HUES64 (cell line): Measurements from ENCODE around the gene NTRK2.

Experiments used
- H3K27ac ChIP-seq: 2 replicates; pipeline ENCODE4 v1.7.0; 2013; ENCODE audit warnings: low read depth, low read length, inconsistent platforms
- H3K27me3 ChIP-seq: 2 replicates; pipeline ENCODE4 v1.6.1; 2013; ENCODE audit warnings: mild to moderate bottlenecking, low read length; ENCODE audit not compliant: insufficient read depth
- H3K36me3 ChIP-seq: 2 replicates; pipeline ENCODE4 v1.6.1; 2013; ENCODE audit warnings: mild to moderate bottlenecking, low read length; ENCODE audit not compliant: insufficient read depth
- H3K4me1 ChIP-seq: 2 replicates; pipeline ENCODE4 v1.6.1; 2013; ENCODE audit warnings: mild to moderate bottlenecking, low read length, moderate library complexity; ENCODE audit not compliant: insufficient read depth
- H3K4me3 ChIP-seq: 2 replicates; pipeline ENCODE4 v1.5.1; 2013; ENCODE audit warnings: mild to moderate bottlenecking, low read length, moderate library complexity
- H3K9ac ChIP-seq: 2 replicates; pipeline ENCODE4 v1.6.1; 2013; ENCODE audit warnings: mild to moderate bottlenecking, low read depth, low read length
- H3K9me3 ChIP-seq: 2 replicates; pipeline ENCODE4 v1.6.1; 2013; ENCODE audit warnings: low read depth, low read length; ENCODE audit not compliant: insufficient read depth
- WGBS: fragments of 150-250, 120-280 bp; methylation state at CpG from one replicate; pipeline ENCODE4 v1.1.7; 2013; ENCODE audit warnings: missing lambda C conversion rate; 5-methylcytosine and 5-hydroxymethylcytosine counted together

NTRK2 gene

GRCh38 chr9:84758817-84759216 is 89.3 kb downstream of the NTRK2 start:
- Histone ChIP-seq H3K9me3 (peaks cover 2% of the 10 kb centered on the region; the same call in 1 of the 2 replicates), H3K36me3 (no peaks in the 10 kb centered on the region), H3K27me3 (no peaks in the 10 kb centered on the region), H3K4me1 (no peaks in the 10 kb centered on the region), H3K27ac (no peak overlapping the region), H3K9ac (no peak overlapping the region), H3K4me3 (no peak overlapping the region)
- WGBS = 100% methylated on average over 1 of the region's 1 CpG

DNA sequence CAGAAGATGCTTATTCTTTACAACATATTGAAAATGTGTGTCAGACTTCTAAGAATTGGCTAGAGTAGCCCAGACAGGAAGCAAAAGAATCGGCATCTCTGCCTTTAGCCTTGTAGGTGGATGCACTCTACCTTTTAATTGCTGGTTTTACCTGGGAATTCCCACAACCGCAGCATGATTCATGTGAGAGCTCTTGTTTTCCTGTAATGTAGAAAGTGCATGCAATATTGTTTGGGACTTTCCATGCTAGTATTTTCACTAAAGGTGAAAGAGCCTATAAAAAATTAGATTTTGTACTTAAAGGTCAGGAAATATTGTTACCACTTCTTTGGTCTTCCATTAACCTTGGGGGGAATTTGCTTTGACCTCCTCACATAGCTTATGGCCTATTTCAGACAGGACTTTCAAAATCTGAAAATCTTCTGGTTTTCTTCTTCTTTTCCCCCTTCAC is 89.8 kb downstream of the NTRK2 start:
- peaks cover 2% of the 10 kb centered on the region; the same call in 1 of the 2 replicates for H3K9me3 ChIP-seq
- 97% methylated on average over 2 of the region's 2 CpGs for WGBS

DNA sequence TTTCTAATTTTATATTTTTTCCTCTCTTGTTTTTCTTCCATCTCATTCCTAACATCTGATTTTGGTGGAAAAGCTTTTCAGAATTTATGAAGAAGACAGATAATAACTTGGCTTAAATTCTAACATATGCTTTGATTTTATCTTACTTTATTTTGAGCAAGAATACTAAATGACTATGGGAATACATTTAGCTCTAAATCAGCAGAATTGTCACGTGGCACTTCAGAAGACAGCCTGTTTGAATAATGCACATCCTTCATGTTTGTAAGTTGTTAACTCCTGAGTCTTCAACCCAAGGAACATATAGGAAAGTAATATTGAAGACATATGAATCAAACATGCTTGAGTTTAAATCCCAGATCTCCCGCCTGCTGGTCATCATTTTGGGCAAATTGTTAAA is 90.3 kb downstream of the NTRK2 start:
- Histone ChIP-seq H3K9ac (no peak overlapping the region), H3K27me3 (no peaks in the 10 kb centered on the region), H3K4me3 (no peak overlapping the region), H3K4me1 (no peaks in the 10 kb centered on the region), H3K27ac (no peak overlapping the region), H3K36me3 (no peaks in the 10 kb centered on the region), H3K9me3 (peaks cover 2% of the 10 kb centered on the region; the same call in 1 of the 2 replicates)
- WGBS = 100% methylated on average over 1 of the region's 2 CpGs

More for the DNA sequence above, 89.8 kb downstream of the NTRK2 start:
- Histone ChIP-seq H3K4me3 (no peak overlapping the region), H3K4me1 (no peaks in the 10 kb centered on the region), H3K27ac (no peak overlapping the region), H3K9ac (no peak overlapping the region), H3K36me3 (no peaks in the 10 kb centered on the region), H3K27me3 (no peaks in the 10 kb centered on the region)

- Histone ChIP-seq H3K27me3 (no peaks in the 10 kb centered on the region), H3K4me3 (no peak overlapping the region), H3K9me3 (peaks cover 2% of the 10 kb centered on the region; the same call in 1 of the 2 replicates), H3K27ac (no peak overlapping the region), H3K4me1 (no peaks in the 10 kb centered on the region), H3K36me3 (no peaks in the 10 kb centered on the region), H3K9ac (no peak overlapping the region)
- 90% methylated on average over 2 of the region's 2 CpGs for WGBS
Observed at GRCh38 chr9:84761137-84761808, 91.7 kb downstream of the NTRK2 start.

DNA sequence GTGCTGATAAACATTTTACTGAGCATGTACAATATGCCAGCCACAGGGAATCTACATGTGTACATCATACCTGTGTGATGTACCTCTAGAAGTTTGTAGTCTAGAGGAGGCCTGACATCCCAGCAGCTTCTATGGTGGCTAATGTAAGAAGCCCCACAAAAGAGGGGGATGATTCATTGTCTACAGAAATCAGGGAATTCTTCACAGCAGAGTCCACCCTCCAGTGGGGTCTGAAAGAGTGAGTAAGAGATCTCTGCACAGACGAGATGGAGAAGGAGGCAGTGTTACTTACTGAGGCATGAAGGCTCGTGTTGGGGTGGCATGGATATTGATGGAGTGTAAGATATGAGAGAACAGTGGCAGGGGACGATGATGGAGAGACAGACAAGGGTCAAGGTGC is 103.0 kb downstream of the NTRK2 start:
- no peaks in the 10 kb centered on the region for H3K36me3 ChIP-seq
- H3K4me1 ChIP-seq = peaks cover 3% of the 10 kb centered on the region; the same call in 1 of the 2 replicates
- WGBS = 88% methylated on average over 3 of the region's 3 CpGs
- H3K27me3 ChIP-seq = no peaks in the 10 kb centered on the region
- no peak overlapping the region for H3K27ac ChIP-seq
- H3K9ac ChIP-seq = no peak overlapping the region
- no peaks in the 10 kb centered on the region for H3K9me3 ChIP-seq
- H3K4me3 ChIP-seq = no peak overlapping the region

DNA sequence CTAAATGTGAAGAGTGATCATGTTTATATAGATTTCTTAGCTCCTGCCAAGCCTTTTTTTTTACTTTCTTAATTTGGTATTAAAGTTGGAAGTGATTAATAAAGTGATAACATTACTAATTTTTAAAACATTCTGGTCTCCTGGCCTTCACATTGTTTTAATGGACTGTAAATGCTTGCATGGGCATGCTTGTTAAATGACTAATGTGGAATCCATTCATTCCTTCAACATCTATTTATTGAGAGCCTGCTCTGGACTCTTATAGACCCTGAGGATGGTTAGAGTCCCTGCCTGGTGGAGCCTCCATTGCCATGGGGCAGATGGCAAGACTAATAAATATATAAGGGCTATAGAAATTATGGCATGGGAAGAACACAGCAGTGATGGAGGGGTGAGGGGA is 103.5 kb downstream of the NTRK2 start:
- no peaks in the 10 kb centered on the region for H3K27me3 ChIP-seq
- no peak overlapping the region for H3K4me3 ChIP-seq
- no peak overlapping the region for H3K27ac ChIP-seq
- H3K36me3 ChIP-seq = no peaks in the 10 kb centered on the region
- no peaks in the 10 kb centered on the region for H3K9me3 ChIP-seq
- peaks cover 3% of the 10 kb centered on the region; the same call in 1 of the 2 replicates for H3K4me1 ChIP-seq
- no peak overlapping the region for H3K9ac ChIP-seq

DNA sequence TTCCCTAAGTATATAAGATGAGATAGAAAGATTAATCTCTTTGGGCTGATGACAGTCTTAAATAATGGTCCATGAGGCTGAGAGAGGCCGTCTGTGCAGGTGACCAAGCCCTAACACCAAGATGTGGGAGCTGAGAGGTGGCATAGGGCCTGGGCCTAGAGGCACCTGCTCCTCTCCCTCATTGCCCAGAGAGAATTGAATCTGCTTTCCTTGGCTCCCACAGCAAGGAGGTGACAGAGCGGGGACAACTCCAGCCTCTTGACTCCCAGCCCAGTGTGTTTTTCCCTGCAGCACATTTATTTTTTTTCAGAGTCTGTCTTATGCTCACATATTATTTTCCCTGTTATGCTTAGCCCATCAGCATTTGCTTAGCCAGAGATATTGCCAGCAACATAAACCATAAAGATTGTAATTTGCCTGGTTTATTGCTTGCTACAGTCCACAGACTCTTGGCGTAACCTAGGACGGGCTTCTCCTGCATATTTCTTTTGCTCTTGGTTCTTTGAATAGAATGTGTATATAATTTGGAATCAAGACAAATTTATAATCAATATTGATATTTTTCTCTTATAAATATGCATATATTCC is 105.6 kb downstream of the NTRK2 start:
- Histone ChIP-seq H3K4me1 (peaks cover 2% of the 10 kb centered on the region; the same call in 1 of the 2 replicates), H3K27me3 (no peaks in the 10 kb centered on the region), H3K27ac (no peak overlapping the region), H3K36me3 (no peaks in the 10 kb centered on the region), H3K9me3 (no peaks in the 10 kb centered on the region), H3K9ac (no peak overlapping the region), H3K4me3 (no peak overlapping the region)
- WGBS = 98% methylated on average over 2 of the region's 4 CpGs

GRCh38 chr9:84778570-84778969 is 109.0 kb downstream of the NTRK2 start:
- WGBS = 94% methylated on average over 5 of the region's 5 CpGs
- no peak overlapping the region for H3K9ac ChIP-seq

DNA sequence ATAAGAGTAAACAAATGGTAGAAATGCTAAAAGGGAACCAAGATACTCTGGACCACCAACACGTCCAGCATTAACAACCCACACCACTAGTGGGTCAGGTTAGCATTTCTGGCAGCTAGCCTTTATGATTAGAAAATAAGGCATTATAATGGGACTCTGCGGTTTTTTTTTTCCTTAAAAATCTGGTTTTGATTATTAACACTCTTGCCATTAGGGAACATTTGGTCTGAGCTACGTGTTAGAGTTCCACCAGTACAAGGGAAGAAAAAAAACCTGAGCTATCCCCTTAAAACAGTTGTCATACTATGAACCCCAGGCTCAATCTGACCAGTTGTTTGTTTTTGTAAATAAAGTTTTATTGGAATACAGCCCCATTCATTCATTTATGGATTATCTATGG is 110.4 kb downstream of the NTRK2 start:
- no peak overlapping the region for H3K4me3 ChIP-seq
- WGBS = 91% methylated on average over 2 of the region's 3 CpGs
- no peaks in the 10 kb centered on the region for H3K27me3 ChIP-seq
- no peaks in the 10 kb centered on the region for H3K36me3 ChIP-seq
- no peak overlapping the region for H3K9ac ChIP-seq
- no peaks in the 10 kb centered on the region for H3K4me1 ChIP-seq
- H3K9me3 ChIP-seq = no peaks in the 10 kb centered on the region
- H3K27ac ChIP-seq = no peak overlapping the region

More at GRCh38 chr9:84778570-84778969, 109.0 kb downstream of the NTRK2 start:
- no peaks in the 10 kb centered on the region for H3K4me1 ChIP-seq
- no peak overlapping the region for H3K4me3 ChIP-seq
- no peaks in the 10 kb centered on the region for H3K9me3 ChIP-seq
- H3K27ac ChIP-seq = no peak overlapping the region
- no peaks in the 10 kb centered on the region for H3K27me3 ChIP-seq
- no peaks in the 10 kb centered on the region for H3K36me3 ChIP-seq

GRCh38 chr9:84780385-84780784 is 110.9 kb downstream of the NTRK2 start:
- no peak overlapping the region for H3K4me3 ChIP-seq
- no peaks in the 10 kb centered on the region for H3K27me3 ChIP-seq
- no peaks in the 10 kb centered on the region for H3K9me3 ChIP-seq
- 95% methylated on average over 5 of the region's 5 CpGs for WGBS
- H3K4me1 ChIP-seq = no peaks in the 10 kb centered on the region
- no peaks in the 10 kb centered on the region for H3K36me3 ChIP-seq
- H3K27ac ChIP-seq = no peak overlapping the region
- H3K9ac ChIP-seq = no peak overlapping the region

GRCh38 chr9:84781458-84781857 is 111.9 kb downstream of the NTRK2 start:
- Histone ChIP-seq H3K36me3 (no peaks in the 10 kb centered on the region), H3K27ac (no peak overlapping the region), H3K27me3 (no peaks in the 10 kb centered on the region), H3K9ac (no peak overlapping the region), H3K4me1 (no peaks in the 10 kb centered on the region), H3K4me3 (no peak overlapping the region), H3K9me3 (no peaks in the 10 kb centered on the region)
- no CpG with 5 or more reads among the region's 2 CpGs for WGBS
